ENCODE data around the gene MKNK1.
A peak's percentile ranks its signal among the peaks of the same experiment; 100 is the strongest.

Gene MKNK1

DNA sequence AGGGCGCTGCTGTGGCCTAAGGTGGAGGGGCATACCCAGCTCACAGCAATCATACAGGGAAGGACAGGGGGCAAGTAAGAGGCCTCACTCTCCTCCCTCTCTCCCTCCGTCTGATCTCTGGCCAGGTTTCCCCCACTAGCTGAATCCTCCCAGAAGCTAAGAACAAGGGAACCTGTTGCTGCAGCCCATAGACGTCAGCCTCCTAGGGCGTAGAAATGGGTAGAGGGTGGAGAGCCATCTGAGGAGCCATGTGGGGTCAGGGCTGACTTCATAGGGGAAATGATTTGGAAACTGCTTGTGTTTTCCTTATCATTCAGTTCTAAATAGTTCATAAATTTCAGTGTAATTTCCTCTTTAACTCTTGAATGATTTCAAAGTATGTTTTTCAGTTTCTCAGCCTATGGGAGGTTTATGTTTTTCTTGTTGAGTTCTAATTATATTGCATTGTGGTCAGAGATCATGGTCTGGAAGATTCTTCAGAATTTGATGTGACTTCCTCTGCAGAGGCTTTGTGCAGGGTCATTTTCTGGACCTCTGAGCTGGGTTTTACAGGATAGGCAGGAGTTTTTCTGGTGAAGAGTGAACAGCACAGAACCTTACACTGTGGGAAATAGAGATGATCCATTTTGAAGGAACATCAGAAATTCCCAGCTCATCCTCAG is 14.8 kb upstream of the MKNK1 start:
- DNase-seq (ENCODE audit: low read depth in 2 of 2), result no peak

GRCh38 chr1:46617833-46618232 is 13.8 kb upstream of the MKNK1 start:
- DNase-seq (ENCODE audit: low read depth in 2 of 2), result no peak

- DNase-seq (ENCODE audit: low read depth in 2 of 2), result no peak
Measured at GRCh38 chr1:46617108-46617800, 13.2 kb upstream of the MKNK1 start.

- DNase-seq (ENCODE audit: low read depth in 2 of 2), result peak; percentile 29 to 51
Measured at GRCh38 chr1:46616277-46617107, 12.4 kb upstream of the MKNK1 start, which contains the start of gene MOB3C. MOB3C (minus strand) TSS chr1:46616811; CDS start chr1:46613321, 3,490 bp downstream.

GRCh38 chr1:46615735-46616134 is 11.7 kb upstream of the MKNK1 start:
- peak in 1 of 2 donors; percentile 15 for DNase-seq (ENCODE audit: low read depth in 2 of 2)

- DNase-seq (ENCODE audit: low read depth in 2 of 2), result no peak
Measured at GRCh38 chr1:46615088-46615487, 11.0 kb upstream of the MKNK1 start.

DNA sequence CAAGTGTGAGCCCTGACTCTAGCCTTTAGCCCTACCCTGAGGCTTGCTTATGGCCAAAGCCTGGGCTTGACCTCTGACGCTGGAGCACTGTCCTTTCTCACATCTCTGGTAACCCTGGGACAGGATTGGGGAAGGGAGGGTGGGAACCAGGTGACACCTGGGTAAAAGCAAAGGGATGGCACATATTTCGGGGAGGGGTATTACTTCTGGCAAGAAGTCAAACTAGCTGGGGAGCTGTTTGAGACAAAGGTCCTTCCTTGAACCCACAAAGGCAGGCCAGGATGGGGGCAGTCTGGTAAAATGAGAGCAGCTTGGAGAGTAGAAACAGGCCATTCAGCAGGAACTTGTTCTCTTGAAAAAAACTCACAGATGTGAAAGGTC is 10.5 kb upstream of the MKNK1 start:
- DNase-seq (ENCODE audit: low read depth in 2 of 2), result no peak

DNA sequence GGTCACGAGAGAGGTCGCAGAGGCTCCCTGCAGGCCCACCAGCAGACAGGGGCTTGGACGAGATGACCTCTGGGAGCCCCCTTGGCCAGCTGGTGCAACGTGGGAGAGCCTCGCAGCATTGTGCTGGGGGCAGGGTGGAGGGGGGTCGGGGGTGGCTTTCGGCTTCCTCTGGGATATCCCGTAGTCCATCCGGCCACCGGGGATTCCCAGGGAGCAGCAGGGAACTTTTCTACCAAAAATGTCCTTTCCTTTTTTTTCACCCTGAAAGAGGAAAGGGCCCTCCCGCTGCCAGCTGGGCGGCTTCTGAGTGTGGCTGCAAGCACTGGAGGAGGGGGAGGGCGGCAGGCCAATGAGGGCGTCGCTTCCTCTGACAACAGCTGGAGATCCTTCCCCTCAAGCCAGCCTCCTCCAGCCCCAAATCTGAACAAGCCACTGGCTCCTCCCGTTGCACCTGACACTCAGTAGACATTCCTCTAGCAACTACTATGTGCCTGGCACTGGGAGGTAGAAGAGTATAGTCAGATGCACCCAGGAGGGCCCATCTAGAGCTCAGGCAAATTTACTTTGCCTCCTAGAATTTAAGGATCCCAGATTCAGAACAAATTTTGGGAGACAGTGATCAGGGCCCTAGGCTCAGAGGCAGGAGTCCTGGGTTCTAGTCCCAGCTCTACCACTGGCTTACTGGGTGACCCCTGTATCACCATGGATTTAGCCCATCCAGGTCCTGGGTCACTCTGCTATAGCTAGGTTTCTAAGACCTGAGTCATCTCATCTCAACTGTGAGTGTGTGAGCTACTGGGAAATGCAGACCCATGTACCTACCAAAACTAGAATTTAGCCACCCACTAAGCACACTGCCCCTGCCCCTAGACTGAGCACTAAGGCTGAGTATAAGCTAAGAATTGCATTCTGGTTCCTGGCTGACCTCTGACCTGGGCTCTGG is 9.9 kb upstream of the MKNK1 start:
- peak in 1 of 2 donors; percentile 14 for DNase-seq (ENCODE audit: low read depth in 2 of 2)

DNA sequence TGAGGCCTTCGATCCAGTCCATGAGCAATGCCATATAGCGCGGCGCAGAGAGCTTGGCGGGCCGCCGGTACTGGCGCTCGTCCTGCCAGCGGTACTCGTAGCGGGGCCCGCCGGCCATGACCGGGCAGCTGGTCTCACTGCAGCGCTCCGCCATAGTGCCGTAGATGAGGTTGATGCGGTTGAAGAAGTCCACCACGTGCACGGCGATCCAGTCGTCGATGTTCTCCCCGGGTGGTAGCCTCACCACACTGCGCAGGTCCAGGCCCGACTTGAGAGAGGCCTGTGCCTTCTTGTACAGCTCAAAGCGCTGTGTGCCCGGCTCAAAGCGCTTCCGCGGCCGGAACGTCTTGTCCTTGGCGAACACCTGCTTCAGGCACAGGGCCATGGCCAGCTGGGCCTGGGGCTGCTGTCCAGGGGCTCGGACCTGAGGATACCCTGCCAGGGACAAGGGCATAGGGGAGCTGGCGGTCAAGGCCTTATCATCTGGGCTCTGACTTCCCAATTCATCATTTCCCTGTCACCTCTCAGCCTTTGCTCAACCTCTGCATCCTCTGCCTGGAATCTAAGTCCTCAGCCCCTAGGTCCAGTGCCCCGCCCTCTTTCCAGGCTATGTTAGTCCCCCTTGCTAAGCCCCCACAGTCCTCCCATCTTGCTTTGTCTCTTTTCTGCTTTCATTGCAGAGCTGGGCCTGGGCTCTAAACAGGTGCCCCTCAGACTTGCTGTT is 9.0 kb upstream of the MKNK1 start:
- no peak for DNase-seq (ENCODE audit: low read depth in 2 of 2)

DNA sequence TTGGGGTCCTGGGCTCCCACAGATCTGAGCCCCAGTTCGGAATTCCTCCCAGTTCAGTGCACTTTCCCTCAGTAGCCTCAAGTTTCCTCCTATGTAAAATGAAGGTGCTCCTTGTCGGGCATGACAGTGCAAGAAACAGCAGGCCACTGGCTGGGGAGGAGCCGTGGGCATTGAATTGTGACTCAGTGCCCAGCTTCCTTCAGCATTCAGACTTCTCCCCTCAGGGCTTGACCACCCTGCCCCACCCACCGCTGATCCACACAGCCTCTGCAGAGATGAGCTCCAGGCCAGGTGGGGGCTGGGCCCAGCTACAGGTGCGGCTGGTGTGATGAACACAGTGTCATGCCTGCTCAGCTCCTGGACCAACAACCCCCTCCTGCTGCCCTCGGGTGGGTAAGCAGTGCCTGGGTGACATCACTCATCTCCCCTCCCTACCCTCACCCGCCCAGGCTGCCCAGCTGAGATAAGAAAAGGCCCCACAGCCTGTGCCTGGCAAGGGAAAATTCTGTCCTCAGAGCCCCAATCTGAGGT is 7.7 kb upstream of the MKNK1 start:
- DNase-seq (ENCODE audit: low read depth in 2 of 2), result no peak

GRCh38 chr1:46607345-46608130 is 3.5 kb upstream of the MKNK1 start:
- DNase-seq (ENCODE audit: low read depth in 2 of 2), result no peak

DNA sequence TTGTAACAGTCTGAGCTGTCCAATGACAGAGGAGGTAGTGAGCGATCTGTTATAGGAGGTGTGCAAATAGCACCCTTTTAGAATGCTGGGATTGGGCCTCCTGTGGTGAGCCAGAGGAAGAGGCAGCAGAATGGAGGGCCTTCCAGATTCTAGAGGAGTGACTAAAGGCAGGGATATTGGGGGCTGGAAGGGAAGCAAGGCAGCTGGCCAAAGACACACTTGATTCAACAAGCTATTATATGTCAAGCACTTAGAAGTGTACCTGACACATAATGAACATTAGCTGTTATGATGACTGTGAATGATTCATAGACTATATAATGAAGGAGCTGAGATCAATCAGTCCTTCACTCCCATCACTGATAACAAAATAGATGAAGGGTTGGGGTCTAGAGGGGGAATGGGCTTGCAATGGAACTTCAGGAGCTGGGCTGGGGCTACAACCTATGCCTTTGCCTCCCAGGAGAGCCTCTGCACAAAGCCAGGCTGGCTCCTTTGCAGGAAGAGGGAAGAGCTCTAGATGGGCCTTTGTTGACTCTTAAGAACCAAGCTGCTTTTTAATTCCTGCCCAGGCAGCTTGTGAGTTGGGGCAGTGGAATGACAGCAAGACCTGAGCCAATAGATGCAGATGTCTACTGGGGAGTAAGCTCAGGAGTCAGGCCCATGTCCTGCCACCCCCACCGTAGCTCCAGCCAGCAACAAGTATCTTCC is 2.3 kb upstream of the MKNK1 start:
- DNase-seq (ENCODE audit: low read depth in 2 of 2), result no peak

GRCh38 chr1:46605232-46605631 is 1.2 kb upstream of the MKNK1 start:
- DNase-seq (ENCODE audit: low read depth in 2 of 2), result no peak

GRCh38 chr1:46603481-46603857 is 599 bp downstream of the MKNK1 start:
- no peak for DNase-seq (ENCODE audit: low read depth in 2 of 2)

GRCh38 chr1:46601257-46602007 is 2.6 kb downstream of the MKNK1 start:
- no peak for DNase-seq (ENCODE audit: low read depth in 2 of 2)

GRCh38 chr1:46599059-46599970 is 4.8 kb downstream of the MKNK1 start:
- no peak for DNase-seq (ENCODE audit: low read depth in 2 of 2)

DNA sequence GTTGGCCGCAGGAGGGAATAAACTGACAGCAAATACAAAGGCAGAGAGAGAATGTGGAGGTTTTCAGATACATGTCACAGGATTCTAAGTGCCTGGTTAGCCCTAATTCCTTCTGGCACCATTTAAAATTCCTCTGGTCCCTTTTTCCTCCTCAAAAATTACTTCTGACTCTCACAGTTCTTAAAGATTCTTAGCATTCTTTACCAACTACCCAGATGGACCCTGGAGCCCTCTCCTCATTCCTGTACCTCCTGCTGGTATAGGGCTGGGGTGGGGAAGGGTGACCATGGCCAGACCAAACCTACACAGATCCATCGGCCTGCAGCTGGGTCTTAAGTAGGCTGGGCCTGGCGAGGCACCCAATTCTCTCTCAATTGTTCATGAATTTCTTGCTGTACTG is 7.2 kb downstream of the MKNK1 start:
- DNase-seq (ENCODE audit: low read depth in 2 of 2), result no peak

All from stimulated activated CD4-positive, alpha-beta T cell treated with anti-CD3 and anti-CD28 coated beads, Interleukin-15, amount 100 ng/mL, for 48 hours (primary cell).